ENCODE measurements around the gene OLIG3.

Gene OLIG3

DNA sequence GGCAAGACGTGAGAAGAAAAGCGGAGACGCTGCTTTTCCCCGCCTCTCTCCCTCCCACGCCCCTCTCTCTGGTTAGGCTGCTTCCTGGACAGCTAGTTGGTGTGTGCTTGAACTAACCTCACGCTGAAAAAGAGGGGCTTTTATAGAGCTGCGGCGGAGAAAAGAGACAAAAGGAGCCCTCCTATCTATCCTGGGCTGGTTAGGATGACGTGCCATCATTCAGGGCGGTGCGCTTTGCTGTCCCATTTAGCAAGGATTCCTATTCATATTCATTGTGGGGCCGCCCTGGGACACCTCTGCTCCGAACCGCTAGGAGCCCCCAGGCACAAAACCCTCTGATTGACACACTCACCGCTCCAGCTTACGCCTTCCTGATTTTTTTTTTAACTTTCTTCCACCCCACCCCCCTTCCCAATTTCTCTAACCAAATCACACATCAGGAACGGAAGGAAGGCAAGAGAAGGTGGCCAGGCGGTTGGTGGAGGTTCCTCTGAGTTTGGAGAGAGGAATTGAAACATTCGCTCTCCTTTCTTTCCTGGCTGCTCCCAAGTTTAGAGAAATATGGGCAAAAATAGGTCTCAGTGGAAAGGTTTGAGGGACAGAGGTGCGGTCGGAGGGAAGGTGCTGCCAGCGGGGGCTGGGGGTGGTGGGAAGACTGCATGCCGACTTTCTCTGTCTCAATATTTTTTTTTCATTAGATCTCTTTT, at the start of gene OLIG3:
TSS of gene OLIG3 (minus strand) at position 114 of the 707 bp plus-strand sequence. CDS start 224 bp downstream, outside the sequence.
- DNase-seq: no peak

- no peak for DNase-seq
These were observed 48.9 kb upstream of the OLIG3 start for GRCh38 chr6:137543114-137543513.

DNA sequence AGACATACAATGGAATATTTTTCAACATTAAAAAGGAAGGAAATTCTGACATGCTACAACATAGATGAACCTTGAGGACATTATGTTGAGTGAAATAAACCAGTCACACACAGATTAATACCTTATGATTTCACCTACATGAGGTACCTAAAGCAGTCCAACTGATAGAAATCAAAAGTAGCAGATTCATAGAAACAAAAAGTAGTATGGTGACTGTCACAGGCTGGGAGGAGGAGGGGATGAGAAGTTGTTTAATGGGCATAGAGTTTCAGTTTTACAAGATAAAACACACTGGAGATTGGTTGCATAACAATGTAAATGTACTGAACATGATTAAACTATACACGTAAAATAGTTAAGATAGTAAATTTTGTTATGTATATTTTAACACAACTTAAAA, 48.5 kb upstream of the OLIG3 start:
- DNase-seq: no peak

DNA sequence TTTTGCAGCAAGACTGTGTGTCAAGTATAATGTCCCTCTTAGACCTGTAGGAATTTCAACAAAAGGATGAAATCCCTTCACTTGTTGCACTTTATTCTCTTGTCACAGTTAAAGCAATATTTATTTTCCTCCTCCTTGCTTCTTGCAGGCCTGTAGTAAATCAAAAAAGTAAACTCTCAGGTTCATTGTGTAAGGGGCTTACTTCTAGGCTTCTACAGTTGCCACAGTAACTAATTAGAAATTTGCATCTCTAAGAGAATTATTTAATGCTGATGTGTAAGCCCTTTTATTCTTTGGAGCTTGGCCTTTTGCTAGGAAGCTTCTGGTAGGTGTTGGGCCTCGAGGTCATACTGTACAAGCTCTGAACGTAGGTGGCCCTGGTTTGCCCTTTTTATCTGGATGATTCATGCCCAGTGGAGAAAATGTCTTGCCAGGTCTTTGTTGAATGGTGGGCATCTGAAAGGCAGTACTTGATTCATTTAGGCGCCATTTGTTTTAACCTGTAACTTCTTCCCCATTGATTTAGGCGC, 47.4 kb upstream of the OLIG3 start:
- DNase-seq: no peak

DNA sequence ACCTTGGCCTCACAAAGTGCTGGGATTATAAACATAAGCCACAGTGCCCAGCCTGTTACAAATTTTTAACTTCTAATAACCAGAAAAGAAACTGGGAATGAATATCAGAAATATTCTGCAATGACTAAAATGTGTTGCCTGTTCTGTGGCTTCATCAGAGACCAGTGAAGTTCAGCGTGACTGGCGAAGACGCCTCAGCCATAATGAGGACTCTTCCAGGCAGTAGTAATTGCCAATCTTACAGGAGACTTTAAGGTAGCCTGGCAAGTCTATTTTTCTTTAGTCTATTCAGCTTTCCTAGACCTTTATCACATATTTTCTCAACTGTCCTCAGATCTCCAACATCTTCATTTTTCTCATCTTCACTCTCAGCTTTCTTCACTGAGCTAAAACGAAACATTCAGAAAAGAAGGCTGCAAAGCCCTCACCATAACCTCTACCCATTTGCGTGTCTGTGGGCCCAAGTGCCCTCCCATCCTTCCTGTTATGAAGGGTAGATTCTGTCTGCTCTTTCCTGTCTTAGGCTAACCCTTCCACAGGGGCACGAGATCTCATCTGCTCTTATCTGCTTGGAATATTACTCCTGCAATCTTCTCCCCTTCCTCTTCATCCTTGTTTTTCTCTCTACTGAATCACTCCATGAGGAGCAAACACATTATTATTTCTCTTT, 42.0 kb upstream of the OLIG3 start:
- no peak for DNase-seq

DNA sequence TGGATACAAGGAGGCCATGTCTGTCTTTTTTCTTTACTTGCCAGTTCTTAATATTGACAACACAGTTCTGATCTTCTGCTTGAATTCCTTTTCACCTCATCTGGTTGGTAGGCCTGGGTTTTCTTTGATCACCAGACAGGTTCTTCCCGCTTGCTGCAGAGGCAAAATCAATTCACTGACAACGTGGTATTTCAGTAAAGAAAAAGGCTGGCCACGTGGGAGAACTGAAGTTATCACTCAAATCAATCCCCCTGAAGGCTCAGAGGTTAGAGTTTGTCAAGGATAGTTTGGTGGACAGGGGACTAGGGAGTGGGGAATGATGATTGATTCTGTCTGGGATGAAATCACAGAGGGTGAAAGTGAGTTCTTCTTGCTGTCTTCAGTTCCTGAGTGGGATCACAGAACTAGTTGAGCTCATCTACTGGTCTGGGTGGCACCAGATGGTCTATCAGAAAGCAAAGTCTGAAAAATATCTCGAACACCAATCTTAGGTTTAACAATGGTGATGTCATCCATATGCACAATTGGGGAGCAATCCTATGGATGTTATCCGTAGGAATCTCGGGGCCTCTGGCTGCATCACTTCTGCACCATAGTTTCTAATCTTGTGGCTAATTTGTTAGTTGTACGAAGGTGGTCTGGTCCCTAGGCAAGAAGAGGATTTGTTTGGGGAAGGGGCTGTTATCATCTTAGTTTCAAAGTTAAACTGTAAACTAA, 37.3 kb upstream of the OLIG3 start:
- no peak for DNase-seq

DNA sequence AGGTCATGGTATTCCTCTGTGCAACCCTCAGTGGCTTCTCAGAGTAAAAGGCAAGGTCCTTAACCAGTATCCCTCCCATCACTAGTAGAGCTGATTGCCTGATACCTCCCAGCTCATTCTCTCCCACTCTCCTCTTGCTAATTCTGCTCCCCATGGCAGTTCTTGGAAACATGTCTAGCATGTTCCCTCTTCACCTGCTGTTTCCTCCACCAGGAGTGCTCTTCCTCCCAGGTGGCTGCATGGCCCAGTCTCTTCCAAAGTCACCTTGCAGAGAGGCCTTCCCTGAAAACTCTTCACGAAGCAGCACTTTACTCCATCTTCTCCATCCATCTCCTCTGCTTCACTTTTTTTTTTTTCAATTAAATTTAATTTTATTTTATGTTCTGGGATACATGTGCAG, 36.2 kb upstream of the OLIG3 start:
- no peak for DNase-seq

DNA sequence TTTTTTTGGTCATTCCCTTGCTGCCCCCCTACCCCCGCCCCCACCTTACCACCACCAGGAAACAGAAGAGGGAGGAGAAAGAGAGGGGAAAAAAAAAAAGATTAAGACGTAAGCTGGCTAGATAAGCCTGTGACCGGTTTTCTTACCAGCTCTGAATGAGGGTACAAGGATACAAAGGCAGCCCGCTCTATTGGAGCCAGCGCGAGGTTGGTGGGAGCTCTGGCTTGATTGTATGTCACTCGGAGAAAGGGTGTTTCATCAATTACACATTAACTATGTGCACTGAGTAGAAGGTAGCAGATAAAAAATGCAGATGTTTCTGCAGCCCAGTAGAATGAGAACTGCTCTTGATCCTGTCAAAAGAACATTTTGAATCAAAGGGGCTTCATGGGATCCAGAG, 28.6 kb upstream of the OLIG3 start:
- DNase-seq: no peak

GRCh38 chr6:137522198-137522798, 28.1 kb upstream of the OLIG3 start:
- DNase-seq: no peak

GRCh38 chr6:137520520-137520919, 26.3 kb upstream of the OLIG3 start:
- DNase-seq: no peak

DNA sequence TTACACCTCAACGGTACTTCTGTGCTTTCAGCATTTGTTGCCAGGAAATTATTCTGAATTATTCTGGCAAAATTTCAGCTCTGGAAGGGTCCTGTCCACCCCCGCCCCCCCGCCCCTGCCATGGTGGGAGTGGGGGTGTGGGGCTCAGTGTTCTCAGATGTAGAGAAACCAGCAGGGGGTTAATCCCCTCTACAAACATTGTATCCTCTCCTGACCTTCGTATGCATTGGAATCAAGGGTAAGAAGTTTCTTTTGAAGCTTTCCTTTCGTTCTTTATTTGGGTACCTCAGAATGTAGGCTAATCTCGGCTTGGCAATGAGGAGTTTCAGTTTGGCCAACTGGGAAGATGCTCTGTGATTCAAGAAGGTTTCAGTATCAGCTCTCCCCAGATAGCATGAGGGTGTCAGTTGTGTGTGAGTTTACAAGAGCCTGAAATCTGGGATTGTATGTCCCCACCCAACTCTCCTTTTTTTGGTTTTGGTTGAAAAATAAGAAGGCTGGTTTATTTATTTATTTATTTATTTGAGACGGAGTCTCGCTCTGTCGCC, 25.5 kb upstream of the OLIG3 start:
- no peak for DNase-seq

DNA sequence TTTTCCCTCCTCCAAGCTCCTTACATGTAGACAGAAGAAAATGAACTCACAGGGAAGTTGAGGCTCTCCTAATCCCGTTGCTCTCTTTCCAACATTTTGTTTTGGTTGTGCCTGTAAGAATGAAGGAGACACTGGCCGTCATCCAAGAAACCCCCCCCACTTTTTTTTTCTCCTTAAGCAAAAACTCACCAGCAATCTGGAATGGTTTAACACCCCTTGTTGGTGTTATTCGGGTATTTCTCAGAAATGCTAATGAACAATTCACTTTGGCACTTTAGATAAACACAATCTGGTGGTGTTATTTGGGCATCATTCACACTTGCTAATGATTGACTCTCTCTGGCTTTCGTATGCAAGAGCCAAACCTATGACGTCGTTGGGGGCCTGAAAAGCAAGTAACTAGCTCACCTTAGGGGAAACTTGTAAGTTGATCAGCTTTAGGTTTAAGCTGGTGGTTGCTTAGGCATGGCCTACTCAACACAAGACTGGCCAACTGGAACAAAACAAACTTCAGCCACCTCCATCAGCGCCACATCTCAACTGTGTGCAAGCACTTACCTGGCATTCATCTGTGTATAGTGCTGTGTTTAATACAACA, 24.3 kb upstream of the OLIG3 start:
- DNase-seq: no peak

DNA sequence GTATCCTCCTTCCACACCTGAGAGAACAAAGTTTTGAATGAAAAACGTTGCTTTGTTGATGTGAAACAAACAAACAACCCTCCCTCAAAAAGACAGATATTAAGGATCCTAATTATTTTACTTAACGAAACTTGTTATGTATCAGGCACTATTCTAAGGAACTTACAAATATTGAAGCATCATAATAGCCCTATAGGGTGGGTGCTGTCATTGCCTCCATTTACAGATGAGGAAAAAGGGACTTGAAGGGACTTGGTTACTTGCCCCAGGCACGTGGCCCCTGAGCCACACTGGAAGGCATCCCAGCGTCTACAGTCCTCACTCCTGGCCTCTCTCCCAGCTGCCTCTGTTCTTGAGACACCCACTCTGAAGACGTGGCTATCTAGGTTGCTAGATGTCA, 20.2 kb upstream of the OLIG3 start:
- DNase-seq: no peak

GRCh38 chr6:137512757-137513605, 18.8 kb upstream of the OLIG3 start:
- DNase-seq: no peak

DNA sequence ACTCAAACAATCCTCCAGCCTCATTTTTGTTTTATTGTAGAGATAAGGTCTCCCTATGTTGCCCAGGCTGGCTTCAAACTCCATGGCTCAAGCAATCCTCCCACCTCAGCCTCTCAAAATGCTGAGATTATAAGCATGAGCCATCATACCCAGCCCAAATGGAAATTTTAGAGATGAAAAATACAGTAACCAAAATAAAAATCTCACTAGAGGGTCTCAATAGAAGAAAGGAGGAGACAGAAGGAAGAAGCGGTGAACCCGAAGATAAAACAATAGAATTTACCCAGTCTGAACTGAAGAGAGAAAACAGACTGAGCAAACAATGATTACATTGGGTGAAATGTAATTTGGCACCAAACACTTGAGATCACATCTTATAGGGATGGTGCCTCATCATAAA, 16.7 kb upstream of the OLIG3 start:
- no peak for DNase-seq

DNA sequence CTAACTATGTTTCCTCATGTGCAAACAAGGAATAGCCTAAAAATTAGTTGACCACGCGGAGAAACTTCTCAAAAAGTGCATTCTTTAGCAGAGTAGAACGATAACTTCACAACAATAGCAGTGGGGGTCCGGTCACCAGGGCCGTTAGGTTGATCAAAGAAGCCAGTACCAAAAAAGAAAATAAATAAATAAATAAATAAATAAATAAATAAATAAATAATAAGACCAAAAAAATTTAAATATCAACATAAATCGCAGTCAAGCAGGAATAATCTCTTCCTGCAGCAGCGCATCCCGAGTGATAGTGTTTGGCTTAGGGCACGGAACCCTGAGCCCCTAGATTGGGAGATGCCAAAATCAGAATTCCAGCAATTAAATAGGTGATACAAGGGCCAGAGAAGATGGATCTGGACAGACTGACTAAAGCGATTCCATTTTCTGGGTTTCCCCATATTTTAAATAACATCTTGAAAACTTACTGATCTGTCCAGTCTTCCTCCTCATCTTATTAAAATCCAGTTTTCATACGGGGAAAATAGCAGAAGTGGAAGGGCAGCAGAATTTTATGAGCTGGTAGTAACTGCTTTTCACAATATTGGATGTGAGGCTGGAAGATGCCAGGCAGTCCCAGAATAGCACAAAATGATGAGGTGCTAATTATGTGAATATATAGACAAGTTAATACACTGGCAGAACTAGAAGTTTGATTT, 4.4 kb upstream of the OLIG3 start:
- DNase-seq: no peak

DNA sequence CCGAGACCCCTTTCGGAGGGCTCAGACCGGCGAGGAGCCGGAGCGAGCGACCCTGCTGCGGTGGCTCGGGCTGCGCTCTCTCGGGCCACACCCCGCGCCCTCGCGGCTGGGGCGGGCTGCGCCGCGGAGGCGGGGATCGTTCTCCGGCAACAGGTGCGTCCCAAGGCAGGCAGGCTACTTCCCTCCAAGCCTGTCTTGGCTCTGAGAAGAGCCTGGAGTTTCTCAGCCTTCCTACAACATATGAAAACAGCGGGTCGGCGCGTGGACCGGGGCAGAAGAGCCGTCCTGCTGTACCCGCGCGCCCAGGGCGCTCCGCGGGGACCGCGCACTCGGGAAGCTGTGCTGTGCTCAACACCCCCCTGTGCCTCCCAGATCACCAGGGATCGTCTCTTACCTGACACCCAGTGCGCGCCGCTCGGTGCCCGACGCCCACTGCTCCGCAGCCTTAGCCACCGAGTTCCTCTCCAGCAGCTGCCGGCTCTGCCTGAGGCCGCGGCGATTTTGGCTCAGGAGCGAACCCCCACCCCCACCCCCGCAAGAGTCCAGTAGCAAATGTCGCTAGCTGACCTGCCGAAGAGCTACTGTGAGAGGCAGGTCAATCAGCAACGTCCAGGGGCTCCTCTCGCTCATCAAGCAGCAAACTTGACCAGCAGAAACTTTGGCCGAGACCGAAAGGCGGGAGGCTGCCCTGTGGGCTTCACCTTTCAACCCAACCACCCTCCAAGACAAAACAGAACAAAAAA, 3.7 kb upstream of the OLIG3 start:
- no peak for DNase-seq

DNA sequence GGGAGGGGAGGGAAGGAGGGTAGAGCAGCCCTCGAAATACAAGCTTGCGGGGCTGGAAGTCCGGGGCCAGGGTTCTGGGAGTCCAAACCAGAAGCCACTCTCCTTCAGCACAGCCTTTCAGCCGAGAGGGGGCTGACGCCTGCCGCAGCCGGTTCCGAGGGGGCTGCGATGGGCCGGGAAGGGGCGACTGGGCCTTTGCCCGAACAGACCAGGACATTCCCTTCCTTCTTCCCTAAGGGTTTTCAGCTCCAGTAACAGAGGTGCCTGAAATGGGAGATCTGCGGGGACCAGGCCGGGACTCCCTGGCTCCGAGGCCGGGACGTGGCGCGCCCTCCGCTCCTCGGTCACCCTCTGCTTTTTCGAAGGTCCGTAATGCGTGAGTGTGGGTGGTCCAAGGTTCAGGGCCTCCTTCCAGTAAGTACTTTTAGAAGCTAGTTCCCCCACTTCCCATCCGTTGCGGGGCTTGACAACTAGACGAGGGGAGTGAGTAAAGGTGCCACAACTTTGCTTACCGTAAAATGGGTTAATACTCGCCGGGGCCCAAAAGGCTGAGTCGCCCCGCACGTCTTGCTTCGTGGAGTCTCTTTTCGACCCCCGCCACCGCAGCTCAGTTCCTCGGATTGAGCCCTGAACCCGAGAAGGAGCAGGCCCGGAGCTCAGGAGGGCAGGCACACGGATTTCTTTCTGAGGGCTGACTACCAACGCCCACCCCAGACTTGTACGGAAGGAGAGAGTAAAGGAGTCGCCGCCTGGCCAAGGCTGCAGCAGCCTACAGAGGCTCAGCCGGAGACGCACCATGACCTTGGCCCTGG, 2.9 kb upstream of the OLIG3 start:
- no peak for DNase-seq

DNA sequence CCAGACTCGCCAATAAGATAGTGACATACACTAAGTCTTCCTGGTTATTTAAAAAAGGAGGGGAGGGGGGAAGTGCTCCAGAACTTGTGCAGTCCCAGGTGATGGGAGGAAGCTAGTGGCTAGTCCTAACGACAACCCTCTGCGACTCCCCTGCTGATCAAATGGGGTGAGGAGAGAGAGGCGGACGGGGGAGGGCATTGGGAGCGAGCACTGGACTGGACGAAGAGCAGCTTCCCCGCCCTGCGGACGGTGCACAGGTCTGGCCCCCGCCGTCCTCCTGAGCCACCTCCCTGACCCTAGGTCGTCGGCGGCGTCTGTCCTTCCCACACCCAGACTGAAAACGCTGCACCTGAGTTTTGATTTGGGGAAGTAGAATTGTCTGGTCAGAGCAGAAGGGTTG, 2.2 kb upstream of the OLIG3 start:
- no peak for DNase-seq
